ENCODE measurements around the gene CRACR2A. TPM values are rescaled to one million over a fixed set of nuclear protein-coding genes. Genes with fewer than 3 reads are reported as not detected.

Gene CRACR2A
- total RNA-seq, 2 donors from 2014 or later, result 1.1 to 4.7 TPM

GRCh38 chr12:3747543-3747942, 5.4 kb downstream of the CRACR2A start:
- no peak for TF ChIP-seq CTCF (conservative IDR thresholded peaks at IDR 0.05)
- peaks cover 4% of the 10 kb centered on the region for H3K4me1 Mint-ChIP-seq

GRCh38 chr12:3746758-3747157, 6.2 kb downstream of the CRACR2A start:
- Mint-ChIP-seq H3K27me3 (ENCODE audit: insufficient read depth) (peaks cover 21% of the 10 kb centered on the region), H3K9me3 (peaks cover 7% of the 10 kb centered on the region), H3K4me3 (no peak overlapping the region), H3K27ac (no peak overlapping the region), H3K36me3 (ENCODE audit: low read depth) (no peaks in the 10 kb centered on the region), H3K4me1 (peaks cover 3% of the 10 kb centered on the region)
- peak; percentile 6 for DNase-seq
- TF ChIP-seq CTCF (conservative IDR thresholded peaks at IDR 0.05), result no peak
- 94 to 100% methylated on average over 4 of the region's 4 CpGs for WGBS, 2 experiments (ENCODE audit: insufficient coverage in 1 of 2, insufficient read length in 1 of 2)
- H3K4me1 ChIP-seq (ENCODE audit: control insufficient read depth, insufficient read depth, low read length), result no peaks in the 10 kb centered on the region
- H3K9ac ChIP-seq (ENCODE audit: extremely low read depth, low read length, poor library complexity, severe bottlenecking), result no peak overlapping the region
- no peaks in the 10 kb centered on the region for H3K36me3 ChIP-seq (ENCODE audit: control insufficient read depth, insufficient read depth, low read length)
- H3K4me3 ChIP-seq (ENCODE audit: low read length), result no peak overlapping the region
- no peaks in the 10 kb centered on the region for H3K9me3 ChIP-seq (ENCODE audit: control insufficient read depth, low read length)
- H3K27ac ChIP-seq (ENCODE audit: low read depth, low read length), result no peak overlapping the region
- peaks cover 21% of the 10 kb centered on the region for H3K27me3 ChIP-seq (ENCODE audit: control insufficient read depth, insufficient read depth, low read length, poor library complexity, severe bottlenecking)

More at GRCh38 chr12:3747543-3747942, 5.4 kb downstream of the CRACR2A start:
- Mint-ChIP-seq H3K36me3 (ENCODE audit: low read depth) (no peaks in the 10 kb centered on the region), H3K9me3 (peaks cover 7% of the 10 kb centered on the region), H3K27ac (no peak overlapping the region), H3K27me3 (ENCODE audit: insufficient read depth) (peaks cover 29% of the 10 kb centered on the region), H3K4me3 (no peak overlapping the region)
- peaks cover 29% of the 10 kb centered on the region for H3K27me3 ChIP-seq (ENCODE audit: control insufficient read depth, insufficient read depth, low read length, poor library complexity, severe bottlenecking)
- no peaks in the 10 kb centered on the region for H3K9me3 ChIP-seq (ENCODE audit: control insufficient read depth, low read length)
- no peaks in the 10 kb centered on the region for H3K4me1 ChIP-seq (ENCODE audit: control insufficient read depth, insufficient read depth, low read length)
- no peak overlapping the region for H3K27ac ChIP-seq (ENCODE audit: low read depth, low read length)
- peak; percentile 13 for DNase-seq
- H3K4me3 ChIP-seq (ENCODE audit: low read length), result no peak overlapping the region
- no peaks in the 10 kb centered on the region for H3K36me3 ChIP-seq (ENCODE audit: control insufficient read depth, insufficient read depth, low read length)
- no peak overlapping the region for H3K9ac ChIP-seq (ENCODE audit: extremely low read depth, low read length, poor library complexity, severe bottlenecking)
- 83 to 93% methylated on average over 4 to 6 of the region's 6 CpGs for WGBS, 2 experiments (ENCODE audit: insufficient coverage in 1 of 2, insufficient read length in 1 of 2)

- no peak overlapping the region for H3K4me3 ChIP-seq (ENCODE audit: low read length)
- H3K27me3 ChIP-seq (ENCODE audit: control insufficient read depth, insufficient read depth, low read length, poor library complexity, severe bottlenecking), result peaks cover 5% of the 10 kb centered on the region
- H3K27ac Mint-ChIP-seq, result no peak overlapping the region
- H3K36me3 ChIP-seq (ENCODE audit: control insufficient read depth, insufficient read depth, low read length), result no peaks in the 10 kb centered on the region
- no peak for TF ChIP-seq CTCF (conservative IDR thresholded peaks at IDR 0.05)
- no peaks in the 10 kb centered on the region for H3K36me3 Mint-ChIP-seq (ENCODE audit: low read depth)
- peaks cover 8% of the 10 kb centered on the region for H3K4me1 Mint-ChIP-seq
- H3K9me3 ChIP-seq (ENCODE audit: control insufficient read depth, low read length), result no peaks in the 10 kb centered on the region
- no peak overlapping the region for H3K4me3 Mint-ChIP-seq
- H3K9me3 Mint-ChIP-seq, result peaks cover 7% of the 10 kb centered on the region
- peak; percentile 37 for DNase-seq
- 95 to 96% methylated on average over 6 of the region's 6 CpGs for WGBS, 2 experiments (ENCODE audit: insufficient coverage in 1 of 2, insufficient read length in 1 of 2)
- no peak overlapping the region for H3K9ac ChIP-seq (ENCODE audit: extremely low read depth, low read length, poor library complexity, severe bottlenecking)
- H3K4me1 ChIP-seq (ENCODE audit: control insufficient read depth, insufficient read depth, low read length), result peaks cover 7% of the 10 kb centered on the region
- H3K27ac ChIP-seq (ENCODE audit: low read depth, low read length), result no peak overlapping the region
- peaks cover 7% of the 10 kb centered on the region for H3K27me3 Mint-ChIP-seq (ENCODE audit: insufficient read depth)
Observed at GRCh38 chr12:3745152-3745551, 7.8 kb downstream of the CRACR2A start.

Data from endodermal cell (in vitro differentiated cells).